Retinal pigment epithelial cell (primary cell): ENCODE measurements around the gene NDRG4.

ENCODE experiments used
- DNase-seq: peaks from one replicate; pipeline ENCODE4 v3.0.0-alpha.2; 2010; ENCODE audit warnings: low read depth
- H3K4me3 ChIP-seq: 2 replicates; pipeline ENCODE4 v1.5.1; 2011; ENCODE audit warnings: mild to moderate bottlenecking, low read length, control low read depth, moderate library complexity
- TF ChIP-seq, protein P1 (sequence below): conservative IDR thresholded peaks from 2 replicates; pipeline ENCODE4 v1.5.1; 2011; ENCODE audit warnings: low read depth, low read length, control low read depth, inconsistent platforms

NDRG4 gene

DNA sequence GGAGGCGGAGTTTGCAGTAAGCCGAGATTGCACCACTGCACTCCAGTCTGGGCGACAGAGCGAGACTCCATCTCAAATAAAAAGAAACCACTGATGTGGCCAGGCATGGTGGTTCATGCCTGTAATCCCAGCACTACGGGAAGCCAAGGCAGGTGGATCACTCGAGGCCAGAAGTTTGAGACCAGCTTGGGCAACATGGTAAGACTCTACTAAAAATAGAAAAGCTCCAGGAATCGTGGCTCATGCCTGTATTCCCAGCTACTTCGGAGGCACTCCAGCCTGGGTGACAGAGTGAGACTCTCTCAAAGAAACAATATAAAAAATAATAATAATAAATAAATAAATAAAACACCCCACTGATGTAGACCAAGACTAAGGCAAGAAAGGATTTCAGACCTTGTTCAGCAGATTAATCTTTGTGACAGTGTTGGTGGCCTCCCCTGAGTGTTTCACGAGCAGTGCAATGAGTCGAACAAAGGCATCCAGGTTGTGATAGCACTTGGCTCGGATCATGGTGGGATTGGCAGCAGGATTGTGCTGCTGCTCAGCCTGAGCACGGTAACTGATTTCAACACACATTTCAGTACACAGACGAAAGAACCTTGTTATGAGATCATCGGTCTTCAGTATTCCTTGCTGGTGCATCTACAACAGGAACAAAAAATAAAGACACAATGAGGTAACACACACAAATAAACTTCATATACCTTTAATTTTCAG is 34.0 kb downstream of the NDRG4 start:
- TF ChIP-seq, protein P1, sequence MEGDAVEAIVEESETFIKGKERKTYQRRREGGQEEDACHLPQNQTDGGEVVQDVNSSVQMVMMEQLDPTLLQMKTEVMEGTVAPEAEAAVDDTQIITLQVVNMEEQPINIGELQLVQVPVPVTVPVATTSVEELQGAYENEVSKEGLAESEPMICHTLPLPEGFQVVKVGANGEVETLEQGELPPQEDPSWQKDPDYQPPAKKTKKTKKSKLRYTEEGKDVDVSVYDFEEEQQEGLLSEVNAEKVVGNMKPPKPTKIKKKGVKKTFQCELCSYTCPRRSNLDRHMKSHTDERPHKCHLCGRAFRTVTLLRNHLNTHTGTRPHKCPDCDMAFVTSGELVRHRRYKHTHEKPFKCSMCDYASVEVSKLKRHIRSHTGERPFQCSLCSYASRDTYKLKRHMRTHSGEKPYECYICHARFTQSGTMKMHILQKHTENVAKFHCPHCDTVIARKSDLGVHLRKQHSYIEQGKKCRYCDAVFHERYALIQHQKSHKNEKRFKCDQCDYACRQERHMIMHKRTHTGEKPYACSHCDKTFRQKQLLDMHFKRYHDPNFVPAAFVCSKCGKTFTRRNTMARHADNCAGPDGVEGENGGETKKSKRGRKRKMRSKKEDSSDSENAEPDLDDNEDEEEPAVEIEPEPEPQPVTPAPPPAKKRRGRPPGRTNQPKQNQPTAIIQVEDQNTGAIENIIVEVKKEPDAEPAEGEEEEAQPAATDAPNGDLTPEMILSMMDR: no peak
- DNase-seq: no peak
- no peak overlapping the region for H3K4me3 ChIP-seq

DNA sequence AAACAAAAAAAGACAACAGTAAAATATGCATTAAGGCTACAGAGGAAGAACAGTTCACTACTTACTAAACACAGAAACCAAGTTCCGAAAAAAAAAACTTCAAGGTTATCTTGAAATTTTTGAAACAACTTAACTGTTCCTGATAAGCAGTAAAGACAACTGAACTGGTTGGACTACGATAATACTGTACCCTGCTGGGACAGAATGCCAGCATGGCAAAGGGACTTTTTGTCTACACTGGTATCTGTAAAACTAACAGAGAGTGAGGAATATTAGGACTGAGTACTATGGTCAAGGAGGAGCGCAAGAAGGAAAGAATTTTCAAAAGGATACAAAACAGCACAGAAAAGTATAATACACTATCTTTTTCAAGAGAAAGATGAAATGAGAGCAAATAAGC is 35.2 kb downstream of the NDRG4 start:
- TF ChIP-seq, protein P1: no peak
- no peak for DNase-seq
- no peak overlapping the region for H3K4me3 ChIP-seq

DNA sequence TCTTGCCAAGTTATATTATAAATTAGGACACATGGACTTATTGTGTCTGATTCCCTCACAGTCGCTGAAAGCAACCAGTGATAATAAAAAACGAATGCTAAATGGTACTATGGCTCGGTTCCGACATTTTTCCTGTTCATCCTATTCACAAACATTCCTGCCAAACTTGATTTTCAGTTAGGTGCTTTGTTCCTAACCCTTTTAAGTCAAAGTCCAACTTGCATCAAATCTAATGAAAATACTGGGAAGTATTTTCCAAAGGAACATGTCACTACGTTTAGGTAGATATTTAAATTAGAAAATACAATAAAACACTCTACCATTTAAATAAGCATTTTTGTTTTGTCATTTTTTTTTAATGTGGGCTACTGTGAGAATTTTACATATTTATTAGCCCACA is 36.3 kb downstream of the NDRG4 start:
- no peak overlapping the region for H3K4me3 ChIP-seq
- no peak for DNase-seq
- TF ChIP-seq, protein P1: no peak

DNA sequence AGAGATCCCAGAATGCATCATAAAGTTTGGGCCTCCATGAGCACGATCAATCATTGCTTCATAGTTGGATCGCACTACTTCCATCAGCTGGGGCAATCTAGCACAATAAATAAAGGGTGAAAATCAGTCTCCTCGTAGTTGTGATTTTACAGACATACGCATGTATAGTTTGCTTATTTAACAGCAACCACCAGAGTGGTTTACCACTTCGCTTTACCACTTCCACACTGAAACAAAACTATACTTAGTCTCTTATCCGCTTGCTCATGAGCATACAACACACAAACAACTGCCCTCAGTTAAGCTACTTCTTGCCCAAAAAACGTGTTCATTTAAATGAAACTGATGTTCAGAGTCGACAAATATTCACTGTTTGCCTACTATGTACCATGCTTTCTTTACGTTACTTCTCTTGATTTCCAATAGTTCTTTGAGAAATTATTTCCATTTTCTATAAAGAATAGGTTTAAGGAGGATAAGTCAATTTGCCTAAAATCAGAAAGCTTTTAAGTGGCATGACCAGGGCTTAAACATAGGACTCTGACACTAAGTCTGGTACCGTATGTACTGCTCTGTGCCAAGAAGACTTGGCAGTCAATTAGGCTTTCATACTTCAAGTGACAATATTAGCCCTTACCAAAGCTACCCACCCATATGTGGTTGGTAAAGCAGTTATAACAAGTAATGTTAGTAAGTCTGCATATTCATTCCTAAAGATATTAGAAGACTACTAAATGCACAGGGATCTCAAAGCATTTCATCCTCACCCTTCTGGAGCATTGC is 37.4 kb downstream of the NDRG4 start:
- no peak overlapping the region for H3K4me3 ChIP-seq
- TF ChIP-seq, protein P1: no peak
- DNase-seq: no peak

DNA sequence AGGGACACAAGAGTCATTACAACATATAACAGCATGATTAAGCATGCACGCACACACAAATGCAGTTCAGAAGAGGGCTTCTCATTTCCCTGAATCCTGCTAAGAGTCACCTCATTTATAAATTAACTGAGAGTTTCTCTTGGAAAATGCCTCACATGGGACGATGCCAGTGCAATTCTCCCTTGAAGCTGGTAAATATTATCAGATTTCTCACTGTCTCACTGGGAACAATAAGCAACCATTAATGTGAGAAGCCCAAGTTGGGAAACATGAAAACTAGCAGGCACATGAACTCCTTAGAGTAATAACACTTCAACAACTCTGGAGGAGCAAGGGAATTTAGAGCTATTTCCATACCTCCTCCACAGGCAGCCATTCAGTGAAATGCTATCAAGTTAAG is 41.8 kb downstream of the NDRG4 start:
- TF ChIP-seq, protein P1: no peak
- no peak for DNase-seq
- no peak overlapping the region for H3K4me3 ChIP-seq

DNA sequence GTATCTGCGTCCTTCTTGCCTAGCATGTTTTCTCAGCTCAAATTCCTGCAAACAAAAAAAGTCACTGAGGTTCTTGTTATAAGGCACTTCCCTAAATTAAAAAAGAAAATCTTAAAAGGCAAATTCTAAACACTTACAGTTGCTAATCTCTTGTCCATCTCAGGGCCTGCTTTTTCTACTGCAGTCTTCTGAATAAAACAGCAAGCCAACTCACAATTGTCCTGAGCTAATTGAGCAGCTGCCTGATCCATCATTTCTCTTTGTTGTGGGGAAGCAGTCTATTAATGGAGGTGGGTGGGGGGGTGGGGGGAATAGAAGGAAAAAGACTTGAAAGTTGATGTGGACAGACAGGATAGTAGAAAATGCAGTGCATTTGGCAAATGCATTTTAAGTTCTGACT is 42.3 kb downstream of the NDRG4 start:
- TF ChIP-seq, protein P1: no peak
- DNase-seq: no peak
- no peak overlapping the region for H3K4me3 ChIP-seq

DNA sequence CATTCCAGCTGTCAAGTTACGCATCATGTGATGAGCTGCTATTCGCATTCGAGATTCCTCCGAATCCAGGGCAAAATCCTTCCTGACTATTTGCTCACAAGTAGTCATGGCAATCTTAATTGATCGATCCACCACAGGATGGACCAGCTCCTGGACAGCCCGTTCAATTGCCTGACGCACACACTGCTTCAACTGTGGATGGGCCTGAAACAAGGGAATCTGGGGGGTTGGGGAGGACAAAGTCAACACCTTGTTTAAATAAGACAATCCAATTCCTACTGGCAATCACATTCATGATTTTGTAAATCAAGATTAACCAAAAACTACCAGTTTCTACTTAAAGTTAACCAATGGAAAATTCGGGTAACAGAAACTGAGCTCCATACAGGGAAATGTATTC is 43.7 kb downstream of the NDRG4 start:
- H3K4me3 ChIP-seq: no peak overlapping the region
- TF ChIP-seq, protein P1: no peak
- DNase-seq: no peak
